Hepatocyte (in vitro differentiated cells): ENCODE measurements around the gene DNM3. TPM values are rescaled to one million over a fixed set of nuclear protein-coding genes. Genes with fewer than 3 reads are reported as not detected.

Experiments used
- DNase-seq: peaks from one replicate; pipeline ENCODE4 v3.0.0-alpha.2; 2016; ENCODE audit warnings: low spot score
- H2AFZ ChIP-seq: fragments of 200-600 bp; sonication (generic); 2 replicates; pipeline ENCODE4 v1.6.0; 2016; ENCODE audit warnings: antibody characterized with exemption, mild to moderate bottlenecking
- H3K27ac ChIP-seq: fragments of 200-600 bp; sonication (generic); 2 replicates; pipeline ENCODE4 v1.5.1; 2016; ENCODE audit warnings: mild to moderate bottlenecking
- H3K27me3 ChIP-seq: fragments of 200-600 bp; sonication (generic); 2 replicates; pipeline ENCODE4 v1.6.1; 2016
- H3K36me3 ChIP-seq: fragments of 200-600 bp; sonication (generic); replicated peaks from 2 replicates; pipeline ENCODE4 v1.5.1; 2016; ENCODE audit warnings: low read depth; ENCODE audit not compliant: insufficient read depth
- H3K4me1 ChIP-seq: fragments of 200-600 bp; sonication (generic); 2 replicates; pipeline ENCODE4 v1.5.1; 2016; ENCODE audit warnings: mild to moderate bottlenecking, moderate library complexity; ENCODE audit not compliant: insufficient read depth
- H3K4me2 ChIP-seq: fragments of 200-600 bp; sonication (generic); 2 replicates; pipeline ENCODE4 v1.6.0; 2016
- H3K4me3 ChIP-seq: fragments of 200-600 bp; sonication (generic); 2 replicates; pipeline ENCODE4 v1.5.1; 2016; ENCODE audit warnings: mild to moderate bottlenecking
- H3K79me2 ChIP-seq: fragments of 200-600 bp; sonication (generic); 2 replicates; pipeline ENCODE4 v1.6.0; 2017; ENCODE audit warnings: mild to moderate bottlenecking
- H3K9me2 ChIP-seq: fragments of 200-600 bp; sonication (generic); replicated peaks from 2 replicates; pipeline ENCODE4 v1.6.0; 2017; ENCODE audit warnings: mild to moderate bottlenecking; ENCODE audit not compliant: insufficient read depth
- H3K9me3 ChIP-seq: fragments of 200-600 bp; sonication (generic); 2 replicates; pipeline ENCODE4 v1.5.1; 2016; ENCODE audit warnings: low read depth, mild to moderate bottlenecking
- H4K20me1 ChIP-seq: fragments of 200-600 bp; sonication (generic); 2 replicates; pipeline ENCODE4 v1.6.0; 2016; ENCODE audit warnings: mild to moderate bottlenecking; ENCODE audit not compliant: insufficient read depth, poor library complexity, severe bottlenecking
- EZH2 ChIP-seq: fragments of 200-600 bp; sonication (generic); IDR thresholded peaks from 2 replicates; pipeline ENCODE4 v1.6.1; 2016; ENCODE audit warnings: antibody characterized with exemption, mild to moderate bottlenecking, borderline replicate concordance
- EZH2phosphoT487 ChIP-seq: fragments of 200-600 bp; sonication (generic); IDR thresholded peaks from one replicate; pipeline ENCODE4 v1.6.1; 2018; ENCODE audit warnings: antibody characterized with exemption, mild to moderate bottlenecking, low read depth, moderate library complexity; ENCODE audit not compliant: unreplicated experiment, severe bottlenecking
- WGBS: methylation state at CpG from one replicate; pipeline ENCODE4 v1.1.6; 2016; ENCODE audit warnings: low lambda C conversion rate; ENCODE audit errors: missing lambda C conversion rate; 5-methylcytosine and 5-hydroxymethylcytosine counted together
- polyA plus RNA-seq: library from polyadenylated mRNA; unstranded; fragments of >200 nt; fragmentation: Nextera tagmentation; extraction: Ambion mirVana; gene quantifications from 2 replicates; pipeline ENCODE4 v1.2.1, GENCODE V29; 2016
- total RNA-seq: library from RNA; depleted of rRNA; stranded (reverse); fragments of >200 nt; gene quantifications from 2 replicates; pipeline ENCODE4 v1.2.3, GENCODE V29; 2014
- TF ChIP-seq, protein P1 (sequence below): fragments of 200-600 bp; sonication (generic); IDR thresholded peaks from 2 replicates; pipeline ENCODE4 v1.5.1; 2016; ENCODE audit warnings: antibody characterized with exemption, mild to moderate bottlenecking; ENCODE audit not compliant: poor library complexity

DNM3 gene
- total and polyA plus RNA-seq, 2 experiments from 2014 or later: 1.5 TPM; not detected in 1

DNA sequence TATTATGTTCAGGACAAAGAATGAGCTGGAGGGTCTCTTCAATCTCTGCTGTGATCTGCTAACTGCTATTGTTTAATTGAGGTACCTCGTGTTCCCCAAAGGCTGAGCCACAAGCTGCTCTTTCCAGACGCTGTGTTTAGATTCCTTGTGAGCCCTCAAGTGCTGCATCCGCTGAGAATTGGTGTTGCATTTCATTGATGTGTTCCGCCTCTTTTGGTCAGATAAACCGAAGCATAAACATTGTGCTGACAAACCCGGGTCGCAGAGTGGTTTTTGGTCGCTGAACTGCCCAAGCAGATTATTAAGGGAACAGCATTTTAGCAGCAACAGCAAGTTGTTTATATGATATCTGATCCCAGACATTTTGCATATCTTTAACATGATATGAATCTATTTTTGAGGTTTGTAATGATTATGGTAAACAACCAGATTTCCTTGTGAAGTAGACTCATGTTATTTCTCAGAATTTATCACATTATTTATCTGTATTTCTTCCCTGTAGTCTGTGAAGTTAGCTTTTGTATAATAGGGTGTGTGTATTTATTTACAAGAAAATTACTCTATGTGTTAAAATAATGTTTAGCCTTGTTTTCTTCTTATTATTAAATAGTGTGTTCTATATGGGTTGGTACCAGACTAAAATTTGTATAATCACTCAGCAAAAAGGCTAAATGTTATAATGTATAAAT, 362.0 kb downstream of the DNM3 start:
- Histone ChIP-seq H3K4me1 (peaks cover 10% of the 10 kb centered on the region), H3K27ac (no peak overlapping the region), H3K4me2 (peak overlapping the region; percentile 50), H3K9me2 (no peaks in the 10 kb centered on the region), H3K36me3 (no peaks in the 10 kb centered on the region), H3K4me3 (no peak overlapping the region), H3K79me2 (no peaks in the 10 kb centered on the region), H2AFZ (peak overlapping the region; percentile 23), H4K20me1 (no peaks in the 10 kb centered on the region), H3K27me3 (no peaks in the 10 kb centered on the region), H3K9me3 (peaks cover 5% of the 10 kb centered on the region)
- no peak for DNase-seq
- 27% methylated on average over 8 of the region's 8 CpGs for WGBS
- TF ChIP-seq EZH2: no peak
- TF ChIP-seq, protein P1, sequence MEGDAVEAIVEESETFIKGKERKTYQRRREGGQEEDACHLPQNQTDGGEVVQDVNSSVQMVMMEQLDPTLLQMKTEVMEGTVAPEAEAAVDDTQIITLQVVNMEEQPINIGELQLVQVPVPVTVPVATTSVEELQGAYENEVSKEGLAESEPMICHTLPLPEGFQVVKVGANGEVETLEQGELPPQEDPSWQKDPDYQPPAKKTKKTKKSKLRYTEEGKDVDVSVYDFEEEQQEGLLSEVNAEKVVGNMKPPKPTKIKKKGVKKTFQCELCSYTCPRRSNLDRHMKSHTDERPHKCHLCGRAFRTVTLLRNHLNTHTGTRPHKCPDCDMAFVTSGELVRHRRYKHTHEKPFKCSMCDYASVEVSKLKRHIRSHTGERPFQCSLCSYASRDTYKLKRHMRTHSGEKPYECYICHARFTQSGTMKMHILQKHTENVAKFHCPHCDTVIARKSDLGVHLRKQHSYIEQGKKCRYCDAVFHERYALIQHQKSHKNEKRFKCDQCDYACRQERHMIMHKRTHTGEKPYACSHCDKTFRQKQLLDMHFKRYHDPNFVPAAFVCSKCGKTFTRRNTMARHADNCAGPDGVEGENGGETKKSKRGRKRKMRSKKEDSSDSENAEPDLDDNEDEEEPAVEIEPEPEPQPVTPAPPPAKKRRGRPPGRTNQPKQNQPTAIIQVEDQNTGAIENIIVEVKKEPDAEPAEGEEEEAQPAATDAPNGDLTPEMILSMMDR: no peak
- TF ChIP-seq EZH2phosphoT487: no peak

DNA sequence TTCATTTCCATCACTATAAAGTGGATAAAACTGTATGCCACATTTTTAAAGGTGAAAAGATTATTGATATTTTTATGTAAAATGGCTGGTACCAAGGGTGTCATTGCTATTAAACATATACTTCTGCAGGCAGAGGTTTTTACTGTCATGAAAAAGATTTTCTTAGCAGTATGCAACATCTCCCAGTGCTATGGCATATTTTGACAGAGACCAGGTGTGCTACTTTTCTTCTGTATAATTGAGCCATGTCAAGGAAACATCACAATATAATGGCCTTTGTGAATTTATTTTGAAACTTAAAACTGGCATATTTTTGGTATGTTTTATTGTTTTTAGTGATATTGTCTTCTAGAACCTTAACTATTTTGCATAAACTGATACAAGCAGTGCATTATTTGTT, 362.6 kb downstream of the DNM3 start:
- no peak for TF ChIP-seq EZH2
- TF ChIP-seq EZH2phosphoT487: no peak
- TF ChIP-seq, protein P1: no peak
- Histone ChIP-seq H3K9me3 (peaks cover 1% of the 10 kb centered on the region), H3K4me3 (no peak overlapping the region), H4K20me1 (no peaks in the 10 kb centered on the region), H3K36me3 (no peaks in the 10 kb centered on the region), H3K9me2 (no peaks in the 10 kb centered on the region), H3K79me2 (no peaks in the 10 kb centered on the region), H3K27me3 (no peaks in the 10 kb centered on the region), H2AFZ (no peak overlapping the region), H3K4me1 (peaks cover 10% of the 10 kb centered on the region), H3K27ac (no peak overlapping the region), H3K4me2 (no peak overlapping the region)
- DNase-seq: no peak

DNA sequence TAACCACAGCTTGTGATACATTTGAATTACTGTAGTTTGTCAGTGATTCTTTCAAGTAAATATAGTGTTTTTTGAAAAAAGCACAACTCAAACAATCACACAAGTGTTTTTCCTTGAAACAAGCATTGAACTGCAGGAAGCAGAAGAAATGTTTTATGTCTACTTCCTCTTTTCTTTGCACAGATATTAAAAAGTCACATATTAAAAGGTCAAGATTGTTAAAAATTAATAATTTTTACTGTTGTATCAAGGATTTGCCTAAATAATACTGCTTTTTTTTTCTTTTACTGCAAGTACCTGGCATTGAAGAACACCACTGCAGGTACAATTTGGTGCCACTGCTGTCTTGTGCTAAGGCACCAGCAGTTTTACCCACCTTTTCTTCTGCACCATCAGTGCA, 365.0 kb downstream of the DNM3 start:
- Histone ChIP-seq H2AFZ (no peak overlapping the region), H4K20me1 (no peaks in the 10 kb centered on the region), H3K36me3 (no peaks in the 10 kb centered on the region), H3K4me3 (no peak overlapping the region), H3K27ac (no peak overlapping the region), H3K27me3 (no peaks in the 10 kb centered on the region), H3K9me2 (no peaks in the 10 kb centered on the region), H3K4me1 (peaks cover 10% of the 10 kb centered on the region), H3K79me2 (no peaks in the 10 kb centered on the region), H3K4me2 (no peak overlapping the region), H3K9me3 (no peaks in the 10 kb centered on the region)
- TF ChIP-seq, protein P1: no peak
- TF ChIP-seq EZH2 (no peak), EZH2phosphoT487 (no peak)
- no peak for DNase-seq

DNA sequence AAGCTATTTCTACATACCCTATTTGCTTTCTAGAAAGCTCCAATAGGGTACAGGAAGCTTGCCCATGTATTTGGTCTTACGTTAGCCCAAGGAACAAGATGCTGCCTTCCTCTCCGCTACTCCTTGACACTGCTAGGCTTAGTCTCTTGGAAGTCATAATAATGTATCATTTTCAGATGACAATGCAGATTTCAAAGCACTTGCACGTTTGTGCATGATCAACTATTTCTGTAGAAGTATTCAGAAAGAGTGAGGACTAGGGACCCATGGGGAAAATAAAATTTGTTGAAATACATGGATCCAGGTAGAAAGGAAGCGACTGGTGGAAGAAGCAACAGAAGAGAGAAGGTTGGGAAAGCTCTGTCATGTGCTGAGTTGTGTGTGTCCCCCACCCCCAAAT, 367.3 kb downstream of the DNM3 start:
- Histone ChIP-seq H4K20me1 (no peaks in the 10 kb centered on the region), H3K4me1 (peaks cover 2% of the 10 kb centered on the region), H2AFZ (no peak overlapping the region), H3K9me3 (no peaks in the 10 kb centered on the region), H3K4me2 (no peak overlapping the region), H3K79me2 (no peaks in the 10 kb centered on the region), H3K4me3 (no peak overlapping the region), H3K9me2 (no peaks in the 10 kb centered on the region), H3K36me3 (no peaks in the 10 kb centered on the region), H3K27me3 (no peaks in the 10 kb centered on the region), H3K27ac (no peak overlapping the region)
- TF ChIP-seq, protein P1: no peak
- TF ChIP-seq EZH2phosphoT487 (no peak), EZH2 (no peak)
- DNase-seq: no peak
- 95% methylated on average over 4 of the region's 4 CpGs for WGBS
